HG03196 (cell line): ENCODE data around the gene DERL3.
"Not testable (repeated sequence)": the region's sequence is repeated elsewhere in the genome, so short reads cannot be mapped to it uniquely, and the experiment has no call there.

Source experiments
- ATAC-seq: cut with Tn5 transposase; IDR thresholded peaks from one replicate; pipeline ENCODE4 v1.9.1; 2021; ENCODE audit not compliant: unreplicated experiment

The DERL3 gene

GRCh38 chr22:23838681-23839468, at the start of gene DERL3:
Gene DERL3, minus strand, starts transcription at chr22:23839006. Its CDS starts 19 bp downstream, at chr22:23838987.
- ATAC-seq = peak; percentile 69

DNA sequence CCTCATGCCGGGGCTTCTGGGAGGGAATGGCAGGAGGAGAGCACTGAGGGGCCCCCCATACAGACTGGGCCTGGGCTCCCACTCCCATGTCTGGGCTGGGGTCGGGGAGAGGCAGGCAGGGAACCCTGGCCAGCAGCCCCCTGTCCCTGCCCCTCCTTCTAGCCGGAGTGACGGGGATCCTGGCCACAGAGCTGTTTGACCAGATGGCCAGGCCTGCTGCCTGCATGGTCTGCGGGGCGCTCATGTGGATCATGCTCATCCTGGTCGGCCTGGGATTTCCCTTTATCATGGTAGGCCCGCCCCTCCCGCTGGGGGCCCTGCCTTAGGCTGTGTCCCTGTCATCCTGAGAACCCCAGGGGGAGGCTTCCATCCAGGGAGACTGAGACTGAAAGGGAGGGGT, 45.3 kb upstream of the DERL3 start:
- ATAC-seq = no peak

GRCh38 chr22:23883658-23884057, 44.9 kb upstream of the DERL3 start:
- no peak for ATAC-seq

GRCh38 chr22:23882370-23882769, 43.6 kb upstream of the DERL3 start:
- no peak for ATAC-seq

- no peak for ATAC-seq
Observed at GRCh38 chr22:23878219-23878618, 39.4 kb upstream of the DERL3 start.

GRCh38 chr22:23877566-23877965, 38.8 kb upstream of the DERL3 start:
- ATAC-seq = no peak

DNA sequence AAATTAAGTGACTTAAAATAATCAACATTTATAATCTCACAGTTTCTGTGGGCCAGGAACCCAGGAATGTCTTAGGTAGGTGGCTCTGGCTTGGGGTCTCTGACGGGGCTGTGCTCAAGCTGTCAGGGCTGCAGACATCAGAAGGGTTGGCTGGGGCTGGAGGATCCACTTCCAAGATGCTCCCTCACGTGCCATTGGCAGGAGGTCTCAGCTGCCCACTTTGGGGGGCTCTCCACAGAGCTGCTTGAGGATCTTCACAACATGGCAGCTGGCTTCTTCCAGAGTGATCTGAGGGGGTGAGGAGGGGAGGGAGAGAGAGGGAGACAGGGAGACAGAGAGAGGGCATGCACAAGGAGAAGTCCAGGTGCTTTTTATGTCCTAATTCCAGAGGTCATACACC, 37.0 kb upstream of the DERL3 start:
- ATAC-seq = no peak

GRCh38 chr22:23874871-23875270, 36.1 kb upstream of the DERL3 start:
- no peak for ATAC-seq

- no peak for ATAC-seq
Observed at GRCh38 chr22:23868580-23868979, 29.8 kb upstream of the DERL3 start.

- not testable (repeated sequence) for ATAC-seq
Observed at GRCh38 chr22:23864499-23865154, 25.8 kb upstream of the DERL3 start.

DNA sequence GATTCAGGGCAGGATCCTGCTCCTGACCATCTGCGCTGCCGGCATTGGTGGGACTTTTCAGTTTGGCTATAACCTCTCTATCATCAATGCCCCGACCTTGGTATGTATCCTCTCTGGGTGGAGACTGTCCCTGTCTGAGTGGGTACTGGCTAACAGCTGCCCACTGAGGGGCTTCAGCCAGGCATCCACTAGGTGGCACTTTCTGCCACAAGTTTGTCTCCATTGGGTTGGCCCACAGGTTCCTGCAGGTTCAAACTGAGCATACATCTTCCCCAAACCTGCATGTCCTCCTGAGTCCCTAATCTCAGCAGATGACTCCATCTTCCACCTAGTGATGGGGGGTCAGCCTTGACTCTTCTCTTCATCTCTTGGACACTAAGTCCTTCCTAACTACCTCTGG, 23.3 kb upstream of the DERL3 start:
- ATAC-seq = no peak

GRCh38 chr22:23860187-23860586, 21.4 kb upstream of the DERL3 start:
- ATAC-seq = not testable (repeated sequence)

- no peak for ATAC-seq
Observed at GRCh38 chr22:23859201-23859600, 20.4 kb upstream of the DERL3 start.

DNA sequence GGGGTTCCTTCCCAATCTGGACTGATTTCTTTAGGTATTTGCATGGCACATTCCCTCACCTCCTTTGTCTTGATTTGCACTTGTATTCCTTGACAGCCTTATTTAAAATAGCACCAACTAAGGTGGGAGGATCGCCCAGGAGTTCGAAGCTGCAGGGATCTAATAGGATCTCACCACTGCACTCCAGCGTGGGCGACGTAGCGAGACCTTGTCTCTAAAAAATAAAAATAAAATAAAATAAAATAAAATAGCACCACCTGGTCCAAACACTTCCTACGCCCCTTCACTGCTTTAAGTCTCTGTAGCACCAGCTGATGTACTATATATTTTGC, 19.6 kb upstream of the DERL3 start:
- ATAC-seq = no peak

DNA sequence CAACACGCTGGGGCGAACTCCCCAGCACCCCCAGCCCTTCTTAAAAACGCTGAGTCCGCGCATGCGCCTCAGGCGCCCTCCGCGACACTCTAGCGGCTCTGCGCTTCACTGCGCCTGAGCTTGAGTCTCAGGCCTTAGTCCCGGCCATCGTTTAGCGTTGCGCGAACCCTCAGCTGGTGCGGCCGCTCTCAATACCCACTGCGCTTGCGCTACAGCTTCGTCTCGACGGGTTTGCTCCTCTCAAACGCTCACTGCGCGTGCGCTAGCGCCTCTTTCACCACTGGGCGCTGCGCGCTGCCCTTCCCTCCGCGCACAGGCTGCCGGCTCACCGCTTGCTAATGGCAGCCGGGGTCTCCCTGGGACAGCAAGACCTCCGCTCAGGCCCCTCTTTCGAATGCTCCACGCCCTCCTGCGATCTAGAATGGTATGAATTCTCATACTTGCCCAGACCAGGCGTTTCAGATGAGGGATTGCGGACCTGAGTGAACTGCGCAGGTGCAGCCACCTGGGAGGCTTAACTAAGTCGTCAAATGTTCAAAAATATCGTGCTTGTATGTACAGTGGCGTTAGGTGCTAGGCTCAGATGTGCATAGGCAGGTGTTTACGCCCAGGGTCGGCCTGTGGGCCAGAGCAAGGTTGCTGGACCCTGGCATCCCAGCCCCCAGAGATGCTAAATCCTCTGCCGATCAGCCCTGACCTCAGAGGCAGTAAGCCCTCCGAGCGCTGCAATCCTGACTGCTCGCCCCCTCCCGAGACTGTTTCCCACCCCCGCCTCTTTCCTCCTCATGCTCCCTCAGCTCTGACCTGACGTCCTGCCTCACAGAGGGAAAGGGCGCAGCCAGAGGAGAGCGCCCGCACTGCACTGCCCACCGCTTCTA, 19.0 kb upstream of the DERL3 start, which contains the start of gene SLC2A11:
SLC2A11 (plus strand) TSS at position 270 of the 878 bp plus-strand sequence; CDS start at position 395, 125 bp downstream.
- ATAC-seq = peak; percentile 87

- peak; percentile 32 for ATAC-seq
Observed at GRCh38 chr22:23856721-23857605, 18.2 kb upstream of the DERL3 start.

GRCh38 chr22:23850136-23850611, 11.4 kb upstream of the DERL3 start:
- ATAC-seq = no peak

DNA sequence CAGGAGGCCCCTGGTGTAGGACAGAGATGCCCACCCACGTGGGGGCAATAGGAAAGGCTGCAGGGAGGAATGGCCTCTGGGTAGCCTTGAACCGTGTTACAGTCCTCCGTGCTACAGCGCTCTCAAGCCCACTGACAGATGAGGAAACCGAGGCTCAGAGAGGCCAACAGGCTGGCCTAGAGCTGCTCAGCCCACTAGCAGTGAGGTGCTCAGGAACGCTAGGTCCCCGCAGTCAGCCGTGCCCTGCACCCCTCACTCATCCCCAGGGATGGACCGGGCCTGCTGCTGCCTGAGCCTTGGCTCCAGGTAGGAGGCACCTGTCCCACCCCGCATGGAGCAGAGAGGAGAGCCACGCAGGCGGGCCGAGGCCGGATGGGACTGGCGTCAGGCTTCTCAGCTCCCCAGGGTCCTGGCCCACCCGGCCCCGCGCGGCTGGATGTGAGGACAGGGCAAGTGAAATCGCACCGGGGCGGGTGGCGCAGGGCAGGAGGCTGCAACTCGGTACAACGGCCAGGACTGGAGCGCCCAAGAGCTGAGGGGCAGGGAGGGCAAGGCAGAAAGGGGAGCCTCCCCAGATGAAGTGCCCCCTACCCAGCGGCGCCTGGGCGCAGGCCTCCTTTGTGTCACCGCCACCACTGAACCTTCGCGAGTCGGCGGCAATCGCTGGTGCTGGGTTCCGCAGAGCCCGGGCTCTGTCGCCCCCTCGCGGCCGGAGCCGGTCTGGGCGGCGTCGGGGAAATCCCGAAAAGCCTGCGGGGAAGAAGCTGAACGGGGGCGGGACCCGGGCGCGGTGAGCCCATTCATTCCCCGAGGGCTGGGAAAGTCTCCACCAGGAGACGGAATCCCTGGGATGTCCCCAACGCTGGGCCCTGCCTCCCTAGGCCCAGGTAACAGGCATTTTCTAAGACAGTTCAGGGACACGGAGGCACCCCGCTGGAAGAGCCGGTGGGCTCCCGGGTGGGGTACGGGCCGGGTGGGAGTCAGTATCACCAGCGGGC, 10.5 kb upstream of the DERL3 start:
- ATAC-seq = no peak
